Measurements from ENCODE around the gene PLK3. TPM values are rescaled to one million over a fixed set of nuclear protein-coding genes. Genes with fewer than 3 reads are reported as not detected.
A peak's percentile ranks its signal among the peaks of the same experiment; 100 is the strongest.

The PLK3 gene
- total and polyA plus RNA-seq, 9 of the 15 experiments (the other 6 are each of a cell fraction or from before 2014, with no cell fraction given) = 0.52 to 22.7 (median 11.0) TPM

GRCh38 chr1:44819608-44820327, 19.6 kb downstream of the PLK3 start (continued):
- TF ChIP-seq, protein P1, sequence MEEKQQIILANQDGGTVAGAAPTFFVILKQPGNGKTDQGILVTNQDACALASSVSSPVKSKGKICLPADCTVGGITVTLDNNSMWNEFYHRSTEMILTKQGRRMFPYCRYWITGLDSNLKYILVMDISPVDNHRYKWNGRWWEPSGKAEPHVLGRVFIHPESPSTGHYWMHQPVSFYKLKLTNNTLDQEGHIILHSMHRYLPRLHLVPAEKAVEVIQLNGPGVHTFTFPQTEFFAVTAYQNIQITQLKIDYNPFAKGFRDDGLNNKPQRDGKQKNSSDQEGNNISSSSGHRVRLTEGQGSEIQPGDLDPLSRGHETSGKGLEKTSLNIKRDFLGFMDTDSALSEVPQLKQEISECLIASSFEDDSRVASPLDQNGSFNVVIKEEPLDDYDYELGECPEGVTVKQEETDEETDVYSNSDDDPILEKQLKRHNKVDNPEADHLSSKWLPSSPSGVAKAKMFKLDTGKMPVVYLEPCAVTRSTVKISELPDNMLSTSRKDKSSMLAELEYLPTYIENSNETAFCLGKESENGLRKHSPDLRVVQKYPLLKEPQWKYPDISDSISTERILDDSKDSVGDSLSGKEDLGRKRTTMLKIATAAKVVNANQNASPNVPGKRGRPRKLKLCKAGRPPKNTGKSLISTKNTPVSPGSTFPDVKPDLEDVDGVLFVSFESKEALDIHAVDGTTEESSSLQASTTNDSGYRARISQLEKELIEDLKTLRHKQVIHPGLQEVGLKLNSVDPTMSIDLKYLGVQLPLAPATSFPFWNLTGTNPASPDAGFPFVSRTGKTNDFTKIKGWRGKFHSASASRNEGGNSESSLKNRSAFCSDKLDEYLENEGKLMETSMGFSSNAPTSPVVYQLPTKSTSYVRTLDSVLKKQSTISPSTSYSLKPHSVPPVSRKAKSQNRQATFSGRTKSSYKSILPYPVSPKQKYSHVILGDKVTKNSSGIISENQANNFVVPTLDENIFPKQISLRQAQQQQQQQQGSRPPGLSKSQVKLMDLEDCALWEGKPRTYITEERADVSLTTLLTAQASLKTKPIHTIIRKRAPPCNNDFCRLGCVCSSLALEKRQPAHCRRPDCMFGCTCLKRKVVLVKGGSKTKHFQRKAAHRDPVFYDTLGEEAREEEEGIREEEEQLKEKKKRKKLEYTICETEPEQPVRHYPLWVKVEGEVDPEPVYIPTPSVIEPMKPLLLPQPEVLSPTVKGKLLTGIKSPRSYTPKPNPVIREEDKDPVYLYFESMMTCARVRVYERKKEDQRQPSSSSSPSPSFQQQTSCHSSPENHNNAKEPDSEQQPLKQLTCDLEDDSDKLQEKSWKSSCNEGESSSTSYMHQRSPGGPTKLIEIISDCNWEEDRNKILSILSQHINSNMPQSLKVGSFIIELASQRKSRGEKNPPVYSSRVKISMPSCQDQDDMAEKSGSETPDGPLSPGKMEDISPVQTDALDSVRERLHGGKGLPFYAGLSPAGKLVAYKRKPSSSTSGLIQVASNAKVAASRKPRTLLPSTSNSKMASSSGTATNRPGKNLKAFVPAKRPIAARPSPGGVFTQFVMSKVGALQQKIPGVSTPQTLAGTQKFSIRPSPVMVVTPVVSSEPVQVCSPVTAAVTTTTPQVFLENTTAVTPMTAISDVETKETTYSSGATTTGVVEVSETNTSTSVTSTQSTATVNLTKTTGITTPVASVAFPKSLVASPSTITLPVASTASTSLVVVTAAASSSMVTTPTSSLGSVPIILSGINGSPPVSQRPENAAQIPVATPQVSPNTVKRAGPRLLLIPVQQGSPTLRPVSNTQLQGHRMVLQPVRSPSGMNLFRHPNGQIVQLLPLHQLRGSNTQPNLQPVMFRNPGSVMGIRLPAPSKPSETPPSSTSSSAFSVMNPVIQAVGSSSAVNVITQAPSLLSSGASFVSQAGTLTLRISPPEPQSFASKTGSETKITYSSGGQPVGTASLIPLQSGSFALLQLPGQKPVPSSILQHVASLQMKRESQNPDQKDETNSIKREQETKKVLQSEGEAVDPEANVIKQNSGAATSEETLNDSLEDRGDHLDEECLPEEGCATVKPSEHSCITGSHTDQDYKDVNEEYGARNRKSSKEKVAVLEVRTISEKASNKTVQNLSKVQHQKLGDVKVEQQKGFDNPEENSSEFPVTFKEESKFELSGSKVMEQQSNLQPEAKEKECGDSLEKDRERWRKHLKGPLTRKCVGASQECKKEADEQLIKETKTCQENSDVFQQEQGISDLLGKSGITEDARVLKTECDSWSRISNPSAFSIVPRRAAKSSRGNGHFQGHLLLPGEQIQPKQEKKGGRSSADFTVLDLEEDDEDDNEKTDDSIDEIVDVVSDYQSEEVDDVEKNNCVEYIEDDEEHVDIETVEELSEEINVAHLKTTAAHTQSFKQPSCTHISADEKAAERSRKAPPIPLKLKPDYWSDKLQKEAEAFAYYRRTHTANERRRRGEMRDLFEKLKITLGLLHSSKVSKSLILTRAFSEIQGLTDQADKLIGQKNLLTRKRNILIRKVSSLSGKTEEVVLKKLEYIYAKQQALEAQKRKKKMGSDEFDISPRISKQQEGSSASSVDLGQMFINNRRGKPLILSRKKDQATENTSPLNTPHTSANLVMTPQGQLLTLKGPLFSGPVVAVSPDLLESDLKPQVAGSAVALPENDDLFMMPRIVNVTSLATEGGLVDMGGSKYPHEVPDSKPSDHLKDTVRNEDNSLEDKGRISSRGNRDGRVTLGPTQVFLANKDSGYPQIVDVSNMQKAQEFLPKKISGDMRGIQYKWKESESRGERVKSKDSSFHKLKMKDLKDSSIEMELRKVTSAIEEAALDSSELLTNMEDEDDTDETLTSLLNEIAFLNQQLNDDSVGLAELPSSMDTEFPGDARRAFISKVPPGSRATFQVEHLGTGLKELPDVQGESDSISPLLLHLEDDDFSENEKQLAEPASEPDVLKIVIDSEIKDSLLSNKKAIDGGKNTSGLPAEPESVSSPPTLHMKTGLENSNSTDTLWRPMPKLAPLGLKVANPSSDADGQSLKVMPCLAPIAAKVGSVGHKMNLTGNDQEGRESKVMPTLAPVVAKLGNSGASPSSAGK (IDR thresholded peaks at IDR 0.05) = no peak; the same call in 1 of the 2 replicates
- TF ChIP-seq E4F1 (CRISPR knock-in tag; IDR thresholded peaks at IDR 0.05; ENCODE audit: borderline replicate concordance) = peak; percentile 78; the same call in 1 of the 2 replicates
- TF ChIP-seq ZNF512 (tag; IDR thresholded peaks at IDR 0.05) = no peak
- TF ChIP-seq GABPB2 (CRISPR knock-in tag; conservative IDR thresholded peaks at IDR 0.05) = peak; percentile 48; the same call in 1 of the 2 replicates
- peak; percentile 50; the same call in 1 of the 2 replicates for TF ChIP-seq CEBPG (CRISPR knock-in tag; IDR thresholded peaks at IDR 0.05)
- peak; percentile 58 to 66; a peak in 2 of 4 replicates for TF ChIP-seq CEBPG (tag; conservative IDR thresholded peaks at IDR 0.05 in 1 of 2, IDR thresholded peaks at IDR 0.05 in 1 of 2)
- no peak for TF ChIP-seq ZKSCAN3 (CRISPR knock-in tag; IDR thresholded peaks at IDR 0.05)
- TF ChIP-seq ZBTB43 (CRISPR knock-in tag; IDR thresholded peaks at IDR 0.05) = peak; percentile 72; the same call in 1 of the 2 replicates
- TF ChIP-seq ADNP (tag; IDR thresholded peaks at IDR 0.05) = no peak
